Muscle of back (tissue), 11 donors: ENCODE data around the gene WDR55. TPM values are rescaled to one million over a fixed set of nuclear protein-coding genes. Genes with fewer than 3 reads are reported as not detected.
A peak's percentile ranks its signal among the peaks of the same experiment; 100 is the strongest.
"Not testable (repeated sequence)": the region's sequence is repeated elsewhere in the genome, so short reads cannot be mapped to it uniquely, and the experiment has no call there.

ENCODE experiments used
- DNase-seq, 3 donors: peaks; one replicate each; pipeline versions ENCODE4 v3.0.0 to v3.0.0-alpha.2; 2013
- polyA plus RNA-seq, 10 donors: library from polyadenylated mRNA; unstranded; fragments of 120-200 nt; gene quantifications; one replicate each; pipeline ENCODE4 v1.2.1, GENCODE V29; 2013; ENCODE audit not compliant: insufficient read length in 10 of 10

Gene WDR55
- polyA plus RNA-seq, 10 donors: 10.9 to 16.2 (median 12.8) TPM

DNA sequence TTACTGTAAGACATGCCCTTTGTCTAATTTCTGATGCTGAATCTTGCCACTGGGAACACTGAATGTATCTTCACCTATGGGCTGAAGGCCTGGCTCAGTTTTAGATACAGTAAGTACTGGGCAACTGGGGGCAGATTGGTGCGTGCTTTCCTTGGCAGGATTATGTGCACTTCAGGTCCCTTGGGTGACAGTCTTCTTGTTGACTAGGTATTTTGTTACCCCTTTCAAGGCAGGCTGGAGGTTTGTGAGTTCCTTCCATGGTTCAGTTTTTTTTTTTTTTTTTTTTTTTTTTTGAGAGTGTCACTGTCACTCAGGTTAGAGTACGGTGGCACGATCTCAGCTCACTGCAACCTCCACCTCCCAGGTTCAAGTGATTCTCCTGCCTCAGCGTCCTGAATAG is 43.1 kb downstream of the WDR55 start:
- no peak for DNase-seq

DNA sequence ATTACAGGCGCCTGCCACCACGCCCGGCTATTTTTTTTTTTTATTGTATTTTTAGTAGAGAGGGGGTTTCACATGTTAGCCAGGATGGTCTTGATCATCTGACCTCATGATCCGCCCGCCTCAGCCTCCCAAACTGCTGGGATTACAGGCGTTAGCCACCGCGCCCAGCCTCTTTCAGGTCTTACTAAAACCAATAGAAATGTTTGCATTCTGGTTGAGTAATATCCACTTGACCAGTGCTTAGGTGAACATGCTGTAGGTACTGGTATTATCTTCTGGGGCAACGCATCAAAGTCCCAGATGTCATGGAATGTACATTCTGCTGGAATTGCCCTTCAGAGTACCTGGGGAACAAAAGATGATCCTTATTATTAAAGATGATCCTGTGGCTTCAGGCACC is 44.1 kb downstream of the WDR55 start:
- not testable (repeated sequence) for DNase-seq

GRCh38 chr5:140710899-140711552 is 46.3 kb downstream of the WDR55 start:
- peak; percentile 76 to 93 (median 92) for DNase-seq

GRCh38 chr5:140711794-140712193 is 47.1 kb downstream of the WDR55 start:
- DNase-seq: no peak

DNA sequence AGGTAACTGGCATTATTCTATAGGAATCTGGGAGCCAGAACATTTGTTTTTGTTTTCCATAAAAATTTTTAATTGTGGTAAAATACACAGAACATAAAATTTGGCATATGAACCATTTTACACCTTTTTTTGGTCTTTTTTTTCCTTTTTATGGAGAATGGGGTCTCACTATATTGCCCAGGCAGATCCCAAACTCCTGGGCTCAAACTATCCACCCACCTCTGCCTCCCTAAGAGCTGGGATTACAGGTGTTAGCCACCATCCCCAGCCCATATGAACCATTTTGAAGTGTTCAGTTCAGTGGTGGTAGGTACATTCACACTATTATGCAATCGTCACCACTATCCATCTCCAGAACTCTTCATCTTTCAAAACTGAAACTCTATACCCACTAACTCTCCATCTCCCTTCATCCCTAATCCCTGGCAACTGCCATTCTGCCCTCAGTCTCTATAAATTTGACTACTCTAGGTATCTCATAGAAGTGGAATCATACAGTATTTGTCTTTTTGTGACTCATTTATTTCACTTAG is 48.9 kb downstream of the WDR55 start:
- DNase-seq: no peak

- DNase-seq: not testable (repeated sequence)
Observed at GRCh38 chr5:140716238-140716637, 51.5 kb downstream of the WDR55 start.

DNA sequence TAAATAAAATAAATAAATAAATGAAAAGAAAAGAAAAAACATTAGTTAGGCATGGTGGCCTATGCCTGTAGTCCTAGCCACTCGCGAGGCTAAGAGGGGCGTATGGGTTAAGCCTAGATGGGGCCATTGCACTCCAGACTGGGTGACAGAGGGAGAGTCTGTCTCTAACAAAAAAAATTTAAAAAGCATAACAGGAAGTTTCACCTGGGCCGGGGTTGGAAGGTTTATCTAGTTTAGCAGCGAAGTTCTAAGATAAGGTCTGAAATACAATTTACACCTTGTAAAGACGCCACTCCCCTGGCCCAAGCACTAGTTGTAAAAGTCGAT is 53.5 kb downstream of the WDR55 start:
- DNase-seq: no peak

- not testable (repeated sequence) for DNase-seq
Observed at GRCh38 chr5:140720738-140721137, 56.0 kb downstream of the WDR55 start.

DNA sequence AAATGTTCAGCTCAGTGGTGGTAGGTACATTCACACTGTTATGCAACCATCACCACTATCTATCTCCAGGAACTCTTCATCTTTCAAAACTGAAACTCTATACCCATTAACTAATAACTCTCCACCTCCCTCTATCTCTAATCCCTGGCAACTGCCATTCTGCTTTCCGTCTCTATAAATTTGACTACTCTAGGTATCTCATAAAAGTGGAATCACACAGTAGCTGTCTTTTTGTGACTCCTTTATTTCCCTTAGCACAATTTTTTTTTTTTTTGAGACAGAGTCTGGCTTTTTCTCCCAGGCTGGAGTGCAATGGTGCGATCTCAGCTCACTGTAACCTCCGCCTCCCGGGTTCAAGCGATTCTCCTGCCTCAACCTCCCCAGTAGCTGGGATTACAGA is 56.7 kb downstream of the WDR55 start:
- not testable (repeated sequence) for DNase-seq

Other genes starting within 250 kb of the WDR55 start
- gene EIF4EBP3, start 117.2 kb upstream of the WDR55 start, polyA plus RNA-seq: 10 to 100 TPM in 2 of 10 donors, 1 to 10 TPM in 8; 6.2 to 13.0 (median 8.0) TPM
- gene SRA1, start 107.4 kb upstream of the WDR55 start, polyA plus RNA-seq: 10 to 100 TPM; 18.0 to 27.5 (median 21.6) TPM
- 10 to 100 TPM; 14.4 to 43.7 (median 20.7) TPM for gene APBB3, start 100.3 kb upstream of the WDR55 start, polyA plus RNA-seq
- gene SLC35A4, start 100.1 kb upstream of the WDR55 start, polyA plus RNA-seq: 10 to 100 TPM; 52.1 to 67.8 (median 54.6) TPM
- 10 to 100 TPM; 15.2 to 38.2 (median 24.1) TPM for gene CD14, start 31.7 kb upstream of the WDR55 start, polyA plus RNA-seq
- gene TMCO6, start 25.5 kb upstream of the WDR55 start, polyA plus RNA-seq: 10 to 100 TPM in 2 of 10 donors, 1 to 10 TPM in 8; 5.2 to 12.4 (median 8.1) TPM
- 10 to 100 TPM; 41.3 to 75.2 (median 56.1) TPM for gene NDUFA2, start 17.3 kb upstream of the WDR55 start, polyA plus RNA-seq
- 100 to 1,000 TPM in 2 of 10 donors, 10 to 100 TPM in 8; 81.5 to 114 (median 94.1) TPM for gene IK, start 17.1 kb upstream of the WDR55 start, polyA plus RNA-seq
- under 1 TPM in 3 of 10 donors, not detected in 7; 0.16 to 0.92 (median 0.24) TPM for gene DND1, start 8.7 kb downstream of the WDR55 start, polyA plus RNA-seq
- gene HARS1, start 26.5 kb downstream of the WDR55 start, polyA plus RNA-seq: 10 to 100 TPM; 42.2 to 53.9 (median 48.9) TPM
- 10 to 100 TPM; 20.5 to 35.9 (median 25.3) TPM for gene HARS2, start 26.6 kb downstream of the WDR55 start, polyA plus RNA-seq
- gene ZMAT2, start 35.5 kb downstream of the WDR55 start, polyA plus RNA-seq: 10 to 100 TPM; 72.9 to 93.3 (median 78.7) TPM
- gene PCDHA1, start 121.2 kb downstream of the WDR55 start, polyA plus RNA-seq: under 1 TPM in 4 of 10 donors, not detected in 6; 0.05 to 0.11 (median 0.06) TPM
- gene PCDHA2, start 129.9 kb downstream of the WDR55 start, polyA plus RNA-seq: under 1 TPM in 8 of 10 donors, not detected in 2; 0.04 to 0.22 (median 0.10) TPM
- gene PCDHA3, start 136.2 kb downstream of the WDR55 start, polyA plus RNA-seq: under 1 TPM; 0.06 to 0.31 (median 0.23) TPM
- gene PCDHA4, start 142.2 kb downstream of the WDR55 start, polyA plus RNA-seq: under 1 TPM; 0.04 to 0.39 (median 0.18) TPM
- gene PCDHA5, start 156.7 kb downstream of the WDR55 start, polyA plus RNA-seq: under 1 TPM in 2 of 10 donors, not detected in 8; 0.04 to 0.07 TPM
- under 1 TPM in 9 of 10 donors, not detected in 1; 0.08 to 0.20 (median 0.16) TPM for gene PCDHA6, start 163.1 kb downstream of the WDR55 start, polyA plus RNA-seq
- gene PCDHA7, start 169.4 kb downstream of the WDR55 start, polyA plus RNA-seq: under 1 TPM; 0.05 to 0.35 (median 0.13) TPM
- gene PCDHA8, start 176.3 kb downstream of the WDR55 start, polyA plus RNA-seq: under 1 TPM in 6 of 10 donors, not detected in 4; 0.07 to 0.11 (median 0.09) TPM
- gene PCDHA9, start 183.5 kb downstream of the WDR55 start, polyA plus RNA-seq: under 1 TPM in 5 of 10 donors, not detected in 5; 0.04 to 0.07 (median 0.06) TPM
- gene PCDHA10, start 191.0 kb downstream of the WDR55 start, polyA plus RNA-seq: under 1 TPM; 0.07 to 0.29 (median 0.17) TPM
- under 1 TPM in 7 of 10 donors, not detected in 3; 0.03 to 0.61 (median 0.05) TPM for gene PCDHA11, start 204.1 kb downstream of the WDR55 start, polyA plus RNA-seq
- under 1 TPM in 6 of 10 donors, not detected in 4; 0.04 to 0.16 (median 0.07) TPM for gene PCDHA12, start 210.4 kb downstream of the WDR55 start, polyA plus RNA-seq
- under 1 TPM in 5 of 10 donors, not detected in 5; 0.04 to 0.22 (median 0.12) TPM for gene PCDHA13, start 217.2 kb downstream of the WDR55 start, polyA plus RNA-seq